Muscle of leg (tissue), 11 donors: Measurements from ENCODE around the gene KANSL2. TPM values are rescaled to one million over a fixed set of nuclear protein-coding genes. Genes with fewer than 3 reads are reported as not detected.
"Not testable (repeated sequence)": the region's sequence is repeated elsewhere in the genome, so short reads cannot be mapped to it uniquely, and the experiment has no call there.

ENCODE experiments used
- DNase-seq: peaks from one replicate; pipeline ENCODE4 v3.0.0; 2013
- H3K27ac ChIP-seq: one replicate; pipeline ENCODE4 v1.5.1; 2013; ENCODE audit warnings: mild to moderate bottlenecking, low read length, control low read depth
- H3K27me3 ChIP-seq: one replicate; pipeline ENCODE4 v1.6.1; 2013; ENCODE audit warnings: low read length; ENCODE audit not compliant: control insufficient read depth, insufficient read depth
- H3K36me3 ChIP-seq: one replicate; pipeline ENCODE4 v1.6.1; 2013; ENCODE audit warnings: low read length; ENCODE audit not compliant: control insufficient read depth, insufficient read depth
- H3K4me1 ChIP-seq: one replicate; pipeline ENCODE4 v1.6.1; 2013; ENCODE audit warnings: low read length; ENCODE audit not compliant: control insufficient read depth, insufficient read depth
- H3K4me3 ChIP-seq: one replicate; pipeline ENCODE4 v1.5.1; 2013; ENCODE audit warnings: low read length, control low read depth
- H3K9me3 ChIP-seq: replicated peaks from 2 replicates; pipeline ENCODE4 v1.6.1; 2013; ENCODE audit warnings: low read depth, low read length; ENCODE audit not compliant: control insufficient read depth
- whole genome bisulfite sequencing: methylation state at CpG from one replicate; pipeline ENCODE4 v1.1.5; 2013; ENCODE audit warnings: missing lambda C conversion rate; ENCODE audit not compliant: insufficient coverage; 5-methylcytosine and 5-hydroxymethylcytosine counted together
- polyA plus RNA-seq, 8 donors: library from polyadenylated mRNA; unstranded; fragments of 120-200 nt; gene quantifications; one replicate each; pipeline versions ENCODE4 v1.2.1 to v1.2.3, GENCODE V29; 2013; ENCODE audit warnings: inconsistent platforms in 1 of 8, low replicate concordance in 1 of 8; ENCODE audit not compliant: insufficient read length in 8 of 8, insufficient read depth in 1 of 8
- total RNA-seq: library from RNA; stranded (reverse); fragments of 120-200 nt; gene quantifications from one replicate; pipeline ENCODE4 v1.2.4, GENCODE V29; 2013

Gene KANSL2
- total and polyA plus RNA-seq, 9 donors, result 26.1 to 36.6 (median 30.5) TPM

DNA sequence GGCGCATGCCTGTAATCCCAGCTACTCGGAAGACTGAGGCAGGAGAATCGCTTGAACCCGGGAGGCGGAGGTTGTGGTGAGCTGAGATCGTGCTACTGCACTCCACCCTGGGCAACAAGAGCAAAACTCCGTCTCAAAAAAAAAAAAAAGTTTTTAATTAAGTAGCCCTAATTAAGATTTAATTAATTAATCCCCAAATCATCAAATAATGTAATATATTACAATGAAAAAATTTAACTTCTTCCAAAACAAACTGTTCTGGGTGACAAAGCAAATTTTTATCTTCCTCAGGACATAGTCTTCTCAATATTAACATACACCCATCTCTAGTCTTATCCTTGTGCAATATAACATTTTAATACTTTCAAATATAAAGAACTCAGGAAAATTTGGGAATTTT is 16.8 kb upstream of the KANSL2 start:
- DNase-seq, H3K4me3 ChIP-seq, H3K4me1 ChIP-seq, H3K27ac ChIP-seq, H3K27me3 ChIP-seq, H3K9me3 ChIP-seq: not testable (repeated sequence)
- WGBS, result 100% methylated on average over 5 of the region's 7 CpGs
- peaks cover 25% of the 10 kb centered on the region for H3K36me3 ChIP-seq

DNA sequence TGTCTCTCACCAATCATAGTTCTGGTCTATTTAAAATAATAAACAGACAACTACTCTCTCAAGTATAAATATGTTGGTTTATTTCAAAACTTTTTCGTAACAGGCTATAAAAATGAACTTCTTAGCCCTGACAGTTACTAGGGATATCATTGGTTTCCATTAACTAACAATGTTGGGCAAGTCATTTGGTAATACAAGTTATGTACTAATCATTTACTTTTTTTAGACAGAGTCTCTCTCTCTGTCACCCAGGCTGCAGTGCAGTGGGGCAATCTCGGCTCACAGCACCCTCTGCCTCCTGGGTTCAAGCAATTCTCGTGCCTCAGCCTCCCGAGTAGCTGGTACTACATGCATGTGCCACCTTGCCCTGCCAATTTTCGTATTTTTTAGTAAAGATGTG is 14.6 kb upstream of the KANSL2 start:
- peaks cover 22% of the 10 kb centered on the region for H3K36me3 ChIP-seq

DNA sequence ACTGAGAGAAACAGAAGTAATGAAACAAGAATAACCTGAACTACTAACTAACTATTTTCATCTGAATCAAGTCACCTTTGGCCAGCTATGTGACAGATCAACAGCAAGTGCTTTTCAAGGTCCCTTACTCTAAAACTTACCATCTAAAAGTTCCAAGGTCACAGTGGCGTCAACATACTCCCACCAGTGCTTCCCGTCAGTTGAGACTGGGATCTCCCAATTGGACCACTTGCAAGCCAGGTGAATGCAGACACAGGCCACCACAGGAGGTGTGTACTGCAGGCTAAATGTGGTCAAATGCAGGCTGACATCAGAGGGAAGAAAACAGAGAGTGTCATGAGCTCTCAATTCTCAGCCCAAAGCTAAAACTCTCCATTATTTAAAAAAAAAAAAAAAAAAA is 13.8 kb upstream of the KANSL2 start:
- Histone ChIP-seq H3K9me3 (no peaks in the 10 kb centered on the region), H3K36me3 (peaks cover 22% of the 10 kb centered on the region), H3K4me3 (no peak overlapping the region), H3K27ac (no peak overlapping the region), H3K27me3 (no peaks in the 10 kb centered on the region), H3K4me1 (no peaks in the 10 kb centered on the region)
- WGBS, result no CpG with 5 or more reads among the region's 2 CpGs
- no peak for DNase-seq

More for the DNA sequence above, 14.6 kb upstream of the KANSL2 start:
- H3K4me1 ChIP-seq, result no peaks in the 10 kb centered on the region
- no peak for DNase-seq
- H3K27me3 ChIP-seq, result no peaks in the 10 kb centered on the region
- H3K4me3 ChIP-seq, result no peak overlapping the region
- 100% methylated on average over 3 of the region's 5 CpGs for WGBS
- H3K27ac ChIP-seq, result no peak overlapping the region
- H3K9me3 ChIP-seq, result no peaks in the 10 kb centered on the region

DNA sequence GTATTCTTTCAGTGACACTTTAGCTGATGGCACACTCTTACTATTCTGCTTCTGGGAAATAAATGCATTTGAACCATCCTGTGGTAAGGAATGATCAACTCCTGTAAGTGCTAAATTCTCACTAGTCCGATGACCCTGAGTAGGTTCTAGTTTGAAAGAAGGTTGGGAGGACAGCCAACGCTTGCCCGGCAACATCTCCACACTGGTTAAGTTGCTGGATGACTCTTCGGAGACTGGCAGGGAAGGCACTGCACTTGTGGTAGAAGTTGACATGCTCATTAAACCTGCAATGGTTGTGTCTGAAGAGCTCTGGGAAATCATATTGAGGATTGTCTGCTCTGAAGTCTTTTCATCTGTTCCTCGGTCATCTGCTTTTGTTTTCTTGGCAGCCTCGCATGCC is 12.0 kb upstream of the KANSL2 start:
- Histone ChIP-seq H3K27ac (no peak overlapping the region), H3K36me3 (peaks cover 26% of the 10 kb centered on the region), H3K4me1 (peaks cover 2% of the 10 kb centered on the region), H3K9me3 (no peaks in the 10 kb centered on the region), H3K27me3 (no peaks in the 10 kb centered on the region), H3K4me3 (no peak overlapping the region)
- 100% methylated on average over 2 of the region's 6 CpGs for WGBS
- no peak for DNase-seq

DNA sequence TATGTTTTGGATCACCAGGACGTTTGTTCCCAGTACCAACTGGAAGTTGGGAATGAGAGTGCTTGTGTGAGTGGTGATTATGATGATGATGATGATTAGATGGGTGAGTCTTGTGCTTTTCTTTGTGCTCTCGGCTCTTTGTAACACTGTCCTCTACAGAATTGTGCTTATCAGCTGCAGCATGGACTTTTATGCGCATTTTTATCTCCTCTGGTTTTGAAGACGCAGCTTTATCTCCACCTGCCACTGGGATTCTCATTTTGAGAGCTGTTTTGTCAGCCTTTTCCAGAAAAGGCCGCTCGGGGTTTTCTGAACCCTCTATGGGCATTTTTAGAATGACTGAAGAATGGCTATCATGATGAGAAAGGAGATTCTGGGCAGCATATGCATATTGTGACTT is 11.5 kb upstream of the KANSL2 start:
- no peaks in the 10 kb centered on the region for H3K9me3 ChIP-seq
- no peaks in the 10 kb centered on the region for H3K27me3 ChIP-seq
- H3K4me3 ChIP-seq, result no peak overlapping the region
- peaks cover 2% of the 10 kb centered on the region for H3K4me1 ChIP-seq
- no peak overlapping the region for H3K27ac ChIP-seq
- peaks cover 26% of the 10 kb centered on the region for H3K36me3 ChIP-seq
- WGBS, result 94% methylated on average over 3 of the region's 6 CpGs
- DNase-seq, result no peak

DNA sequence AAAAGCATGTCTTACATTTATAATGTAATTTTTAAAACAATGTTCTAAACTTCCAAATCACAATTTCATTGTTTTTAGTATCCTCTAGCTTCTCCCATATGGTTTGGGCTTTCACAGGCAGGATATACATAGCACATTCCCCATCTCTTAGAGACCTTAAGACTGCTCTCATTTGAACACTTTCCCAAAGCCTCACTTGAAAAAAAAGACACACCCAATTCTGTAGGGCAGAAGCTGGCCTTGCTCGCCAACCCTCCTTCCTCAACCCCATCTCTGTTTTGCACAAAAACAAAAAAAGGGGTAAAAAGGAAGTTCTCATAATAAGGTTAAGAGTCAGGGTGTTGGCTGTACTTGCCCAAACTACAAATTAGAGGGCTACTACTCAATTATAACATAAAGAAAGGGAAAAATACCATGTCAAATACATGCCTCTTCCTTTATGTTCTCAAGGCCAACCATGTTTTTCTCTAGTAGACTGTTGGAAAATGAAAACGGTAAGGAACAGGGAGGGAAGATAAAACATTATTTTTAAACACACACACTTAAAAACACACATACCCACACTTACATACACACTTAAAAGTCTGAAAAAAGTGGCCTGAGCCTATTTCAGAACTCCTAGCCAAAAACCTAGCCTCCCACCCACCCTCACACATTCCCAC is 9.9 kb upstream of the KANSL2 start:
- peak; percentile 38 for DNase-seq
- Histone ChIP-seq H3K4me3 (no peak overlapping the region), H3K27ac (no peak overlapping the region), H3K36me3 (peaks cover 26% of the 10 kb centered on the region), H3K9me3 (no peaks in the 10 kb centered on the region), H3K27me3 (no peaks in the 10 kb centered on the region), H3K4me1 (peaks cover 2% of the 10 kb centered on the region)
- WGBS, result no CpG with 5 or more reads among the region's 2 CpGs

DNA sequence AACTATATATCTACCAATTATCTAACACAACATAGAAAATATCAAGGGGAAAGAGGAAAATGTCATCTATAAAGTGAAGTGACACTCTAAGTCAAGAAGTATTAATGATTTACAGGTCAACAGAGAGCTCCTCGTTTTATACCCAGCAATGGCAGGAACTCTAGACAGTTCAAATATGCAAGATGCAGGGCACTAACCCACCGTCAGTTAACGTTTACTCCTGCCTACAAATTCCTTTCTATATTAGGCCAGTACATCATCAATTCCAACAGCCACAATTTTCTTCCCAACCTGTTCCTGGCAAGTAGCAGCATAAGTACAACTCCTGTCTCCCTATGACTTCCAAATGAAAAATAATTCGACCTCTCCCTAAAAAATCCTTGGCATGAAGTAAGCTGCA is 9.0 kb upstream of the KANSL2 start:
- WGBS, result 60% methylated on average over 3 of the region's 4 CpGs
- Histone ChIP-seq H3K36me3 (peaks cover 26% of the 10 kb centered on the region), H3K27ac (peak overlapping the region; percentile 44), H3K4me1 (peaks cover 2% of the 10 kb centered on the region), H3K27me3 (no peaks in the 10 kb centered on the region), H3K4me3 (no peak overlapping the region), H3K9me3 (no peaks in the 10 kb centered on the region)
- DNase-seq, result peak; percentile 22

DNA sequence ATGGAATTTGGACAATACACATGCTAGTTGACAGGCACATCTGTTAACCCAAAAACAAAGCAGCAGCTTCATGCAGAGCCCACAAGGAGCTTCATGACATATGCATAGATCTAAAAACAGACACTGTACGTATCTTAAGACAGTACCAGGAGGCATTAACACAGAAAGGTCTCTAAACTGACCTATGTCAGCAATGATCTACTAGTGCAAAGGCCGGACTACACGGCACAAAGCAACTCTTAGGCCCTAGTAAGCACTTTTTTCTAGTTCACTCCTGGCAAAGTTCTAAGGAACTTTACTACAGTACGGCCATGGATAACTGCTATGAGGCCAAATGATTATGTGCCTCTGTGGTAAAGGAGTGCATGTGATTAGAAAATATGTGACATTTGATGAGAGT is 8.4 kb upstream of the KANSL2 start:
- peaks cover 21% of the 10 kb centered on the region for H3K36me3 ChIP-seq
- 60% methylated on average over 1 of the region's 4 CpGs for WGBS
- H3K27ac ChIP-seq, result peak overlapping the region; percentile 44

DNA sequence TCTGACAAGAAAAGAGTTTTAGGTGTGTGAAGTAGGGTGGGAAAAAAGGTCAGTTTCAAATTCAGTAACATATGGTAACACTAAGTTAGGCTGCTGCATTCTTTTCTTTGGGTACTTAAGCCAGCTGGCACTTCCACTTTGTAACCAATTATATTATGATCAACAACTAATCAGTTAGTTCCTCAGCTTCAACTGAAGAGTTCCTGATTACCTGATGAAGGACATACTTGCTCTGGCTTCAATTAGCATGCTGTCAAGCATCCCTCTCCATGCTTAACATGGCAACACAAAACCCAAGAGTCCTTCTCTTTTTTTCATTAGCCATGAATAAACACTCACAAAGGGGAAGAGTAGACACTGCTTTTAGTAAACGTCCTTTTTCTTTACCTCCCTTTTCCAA is 6.8 kb upstream of the KANSL2 start:
- no peak for DNase-seq
- no CpG with 5 or more reads among the region's 1 CpG for WGBS
- H3K9me3 ChIP-seq, result no peaks in the 10 kb centered on the region

More for the DNA sequence above, 8.4 kb upstream of the KANSL2 start:
- Histone ChIP-seq H3K27me3 (no peaks in the 10 kb centered on the region), H3K4me1 (peaks cover 2% of the 10 kb centered on the region), H3K4me3 (no peak overlapping the region), H3K9me3 (no peaks in the 10 kb centered on the region)
- no peak for DNase-seq

DNA sequence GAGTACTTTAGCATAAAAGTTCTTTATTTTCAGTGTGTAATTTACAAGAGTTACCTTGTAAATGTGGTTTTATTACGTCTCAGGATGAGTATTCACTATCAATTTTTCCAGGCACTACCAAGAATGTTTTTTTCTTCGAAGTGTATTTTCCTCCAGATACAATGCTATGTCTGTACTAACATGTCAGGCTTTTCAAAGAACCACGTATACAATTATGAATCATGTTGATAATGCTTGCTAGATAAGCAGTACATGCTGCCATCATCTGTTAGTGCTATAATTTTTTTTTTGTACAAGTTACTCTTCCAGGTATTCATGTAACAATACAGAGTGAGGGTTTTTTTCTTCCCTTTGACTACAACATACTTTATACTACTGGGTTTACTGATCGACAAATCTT is 5.6 kb upstream of the KANSL2 start:
- no peak overlapping the region for H3K27ac ChIP-seq
- peaks cover 2% of the 10 kb centered on the region for H3K4me1 ChIP-seq
- peaks cover 4% of the 10 kb centered on the region for H3K36me3 ChIP-seq
- H3K4me3 ChIP-seq, result no peak overlapping the region
- no peak for DNase-seq
- H3K27me3 ChIP-seq, result no peaks in the 10 kb centered on the region
- H3K9me3 ChIP-seq, result no peaks in the 10 kb centered on the region
- WGBS, result no CpG with 5 or more reads among the region's 4 CpGs

More for the DNA sequence above, 6.8 kb upstream of the KANSL2 start:
- Histone ChIP-seq H3K27me3 (no peaks in the 10 kb centered on the region), H3K27ac (no peak overlapping the region), H3K36me3 (peaks cover 14% of the 10 kb centered on the region), H3K4me1 (peaks cover 2% of the 10 kb centered on the region), H3K4me3 (no peak overlapping the region)
